GM12864 (cell line): ENCODE data around the gene FMNL2.

Source experiments
- DNase-seq: peaks from one replicate; pipeline ENCODE4 v3.0.0-alpha.2; 2011; ENCODE audit warnings: low read depth
- H3K4me3 ChIP-seq: 2 replicates; pipeline ENCODE4 v1.5.1; 2011; ENCODE audit warnings: mild to moderate bottlenecking, low read depth, low read length, control low read depth
- CTCF ChIP-seq: IDR thresholded peaks from 2 replicates; pipeline ENCODE4 v1.5.1; 2011; ENCODE audit warnings: low read depth, mild to moderate bottlenecking, moderate library complexity, low read length, control low read depth, inconsistent platforms; ENCODE audit errors: missing control alignments

FMNL2 gene

GRCh38 chr2:152492911-152493310 lies 157.9 kb downstream of the FMNL2 start:
- peak overlapping the region; percentile 22; the same call in 1 of the 2 replicates for H3K4me3 ChIP-seq
- no peak for TF ChIP-seq CTCF
- DNase-seq = no peak

GRCh38 chr2:152493417-152493816 lies 158.4 kb downstream of the FMNL2 start:
- no peak overlapping the region for H3K4me3 ChIP-seq
- no peak for TF ChIP-seq CTCF
- DNase-seq = peak; percentile 24

- no peak for DNase-seq
- H3K4me3 ChIP-seq = no peak overlapping the region
- TF ChIP-seq CTCF = no peak
These were observed 159.1 kb downstream of the FMNL2 start for GRCh38 chr2:152493945-152494528.

- no peak for TF ChIP-seq CTCF
- DNase-seq = no peak
- H3K4me3 ChIP-seq = no peak overlapping the region
These were observed 161.4 kb downstream of the FMNL2 start for GRCh38 chr2:152496371-152496770.

- H3K4me3 ChIP-seq = no peak overlapping the region
- no peak for TF ChIP-seq CTCF
- no peak for DNase-seq
These were observed 162.6 kb downstream of the FMNL2 start for GRCh38 chr2:152497481-152498052.

GRCh38 chr2:152499331-152499816 lies 164.4 kb downstream of the FMNL2 start:
- no peak for DNase-seq
- H3K4me3 ChIP-seq = no peak overlapping the region; the same call in 1 of the 2 replicates
- no peak for TF ChIP-seq CTCF
